GM12872 (cell line): ENCODE data around the gene SPAG4.

Source experiments
- CTCF ChIP-seq: IDR thresholded peaks from 3 replicates; pipeline ENCODE4 v1.5.1; 2011; ENCODE audit warnings: low read depth, mild to moderate bottlenecking, low read length, moderate library complexity; ENCODE audit not compliant: insufficient read depth

SPAG4 gene

GRCh38 chr20:35600176-35600992, 15.2 kb upstream of the SPAG4 start:
- TF ChIP-seq CTCF: no peak

- TF ChIP-seq CTCF: peak; percentile 44
Observed at GRCh38 chr20:35600993-35601973, 14.3 kb upstream of the SPAG4 start.

GRCh38 chr20:35601990-35602389, 13.6 kb upstream of the SPAG4 start:
- no peak for TF ChIP-seq CTCF

- TF ChIP-seq CTCF: no peak
Observed at GRCh38 chr20:35602851-35603495, 12.7 kb upstream of the SPAG4 start.

- TF ChIP-seq CTCF: no peak
Observed at GRCh38 chr20:35603695-35604448, 11.8 kb upstream of the SPAG4 start.

- TF ChIP-seq CTCF: peak; percentile 53
Observed at GRCh38 chr20:35604449-35604747, 11.2 kb upstream of the SPAG4 start.
